HCT116 (cell line): ENCODE measurements around the gene EIF4E. TPM values are rescaled to one million over a fixed set of nuclear protein-coding genes. Genes with fewer than 3 reads are reported as not detected.

Experiments
- ATAC-seq: fragments of 200-7000 bp; cut with Tn5 transposase; 2 replicates; pipeline ENCODE4 v1.9.1; 2020; ENCODE audit warnings: mild to moderate bottlenecking, moderate library complexity
- BruUV-seq: library from RNA; stranded (reverse); fragments of 400-500 nt; replicated peaks from 2 replicates; lab custom pipeline; 2021; lab: Mats Ljungman, UMichigan
- CTCF ChIA-PET: fragments of 300-600 bp; sonication (Branson Sonifier 250); formaldehyde crosslinking; loops from one replicate; lab custom pipeline; 2021; ENCODE audit warnings: antibody characterized with exemption; lab: Charles Lee
- POLR2A ChIA-PET: fragments of 300-600, 350-600 bp; sonication (Branson Sonifier 250); formaldehyde crosslinking; loops from one replicate; lab custom pipeline; 2021; ENCODE audit warnings: antibody characterized with exemption; lab: Charles Lee
- RAD21 ChIA-PET, 2 experiments: fragments of 300-600 bp; sonication (Branson Sonifier 250); formaldehyde crosslinking; loops; one replicate each; lab custom pipeline; 2023; ENCODE audit warnings: low total read pairs in 2 of 2; ENCODE audit not compliant: uncharacterized antibody in 2 of 2, unreplicated experiment in 2 of 2, low non-redundant PET in 1 of 2; lab: Charles Lee
- DNase-seq: peaks from one replicate; pipeline ENCODE4 v3.0.0-alpha.2; 2010; ENCODE audit warnings: low read depth, low spot score
- H2AFZ ChIP-seq: fragments of 200-600 bp; shearing (Covaris generic), sonication (generic); 2 replicates; pipeline ENCODE4 v1.6.1; 2017; ENCODE audit warnings: low read depth, mixed run types, mixed read lengths, antibody characterized with exemption, low read length; ENCODE audit not compliant: poor library complexity, severe bottlenecking
- H3K27ac ChIP-seq: 2 replicates; pipeline ENCODE4 v1.5.1; 2012; ENCODE audit warnings: low read depth, low read length
- H3K27me3 ChIP-seq: fragments of 200-600 bp; sonication (generic); 2 replicates; pipeline ENCODE4 v1.6.1; 2016; ENCODE audit warnings: mixed run types, low read length, mixed read lengths; ENCODE audit not compliant: insufficient read depth
- H3K36me3 ChIP-seq, 2 experiments: fragments of 200-500 bp in 1 of 2; fragments of 200-600 bp in 1 of 2; sonication (Bioruptor generic) in 1 of 2; sonication (generic) in 1 of 2; 2 replicates each; pipeline versions ENCODE4 v1.5.1 to v1.6.1; 2014 to 2016; ENCODE audit warnings: low read length in 2 of 2, inconsistent platforms in 1 of 2, mixed read lengths in 1 of 2, mixed run types in 1 of 2; ENCODE audit not compliant: insufficient read depth in 2 of 2, control insufficient read depth in 1 of 2
- H3K4me1 ChIP-seq, 2 experiments: fragments of 200-600 bp in 1 of 2; sonication (generic) in 1 of 2; 2 replicates each; pipeline versions ENCODE4 v1.5.1 to v1.6.1; 2012 to 2017; ENCODE audit warnings: low read length in 2 of 2, inconsistent platforms in 1 of 2, mild to moderate bottlenecking in 1 of 2, mixed read lengths in 1 of 2, mixed run types in 1 of 2, moderate library complexity in 1 of 2; ENCODE audit not compliant: insufficient read depth in 2 of 2, control insufficient read depth in 1 of 2
- H3K4me2 ChIP-seq: fragments of 200-600 bp; sonication (generic); 2 replicates; pipeline ENCODE4 v1.6.1; 2017; ENCODE audit warnings: mixed run types, low read length, mixed read lengths
- H3K4me3 ChIP-seq, 2 experiments: fragments of 200-600 bp in 1 of 2; sonication (generic) in 1 of 2; replicated peaks in 1 of 2; 2 replicates each; pipeline ENCODE4 v1.5.1; 2011 to 2016; ENCODE audit warnings: low read length in 2 of 2, control low read depth in 1 of 2, low read depth in 1 of 2, mild to moderate bottlenecking in 1 of 2, mixed read lengths in 1 of 2, mixed run types in 1 of 2
- H3K79me2 ChIP-seq: fragments of 200-600 bp; sonication (generic); 2 replicates; pipeline ENCODE4 v1.6.1; 2017; ENCODE audit warnings: mild to moderate bottlenecking, mixed run types, low read length, moderate library complexity, mixed read lengths; ENCODE audit not compliant: insufficient read depth
- H3K9ac ChIP-seq: fragments of 200-600 bp; sonication (generic); 2 replicates; pipeline ENCODE4 v1.6.1; 2016; ENCODE audit warnings: low read length, mixed read lengths
- H3K9me2 ChIP-seq: fragments of 200-600 bp; sonication (generic), shearing (Covaris generic); 2 replicates; pipeline ENCODE4 v1.6.1; 2017; ENCODE audit warnings: mixed run types, mild to moderate bottlenecking, moderate library complexity; ENCODE audit not compliant: insufficient read depth
- H3K9me3 ChIP-seq, 2 experiments: fragments of 200-500 bp in 1 of 2; fragments of 200-600 bp in 1 of 2; sonication (Bioruptor generic) in 1 of 2; sonication (generic) in 1 of 2; 2 replicates each; pipeline ENCODE4 v1.6.1; 2014 to 2017; ENCODE audit warnings: low read length in 2 of 2, mixed read lengths in 2 of 2, inconsistent platforms in 1 of 2, low read depth in 1 of 2, mild to moderate bottlenecking in 1 of 2, mixed run types in 1 of 2, moderate library complexity in 1 of 2; ENCODE audit not compliant: control insufficient read depth in 1 of 2, insufficient read depth in 1 of 2
- H4K20me1 ChIP-seq: fragments of 200-600 bp; sonication (generic), shearing (Covaris generic); 2 replicates; pipeline ENCODE4 v1.6.1; 2017; ENCODE audit warnings: mixed run types, mild to moderate bottlenecking, moderate library complexity; ENCODE audit not compliant: insufficient read depth
- ATF3 ChIP-seq: IDR thresholded peaks from 2 replicates; pipeline ENCODE4 v1.6.1; 2012
- CBX3 ChIP-seq: IDR thresholded peaks from 2 replicates; pipeline ENCODE4 v1.6.1; 2012; ENCODE audit warnings: low read depth
- CTCF ChIP-seq, 3 experiments: fragments of 200-600 bp in 1 of 3; sonication (generic) in 1 of 3; IDR thresholded peaks in 2 of 3; conservative IDR thresholded peaks in 1 of 3; 2 replicates each; pipeline ENCODE4 v1.5.1; 2012 to 2017; ENCODE audit warnings: low read depth in 2 of 3, low read length in 2 of 3, antibody characterized with exemption in 1 of 3, borderline replicate concordance in 1 of 3, control low read depth in 1 of 3, mild to moderate bottlenecking in 1 of 3, mixed read lengths in 1 of 3, mixed run types in 1 of 3, moderate library complexity in 1 of 3; ENCODE audit not compliant: insufficient read depth in 1 of 3
- EZH2 ChIP-seq: fragments of 200-600 bp; sonication (generic); IDR thresholded peaks from 2 replicates; pipeline ENCODE4 v1.6.1; 2017; ENCODE audit warnings: antibody characterized with exemption, mixed run types
- EZH2phosphoT487 ChIP-seq: fragments of 200-600 bp; IDR thresholded peaks from 2 replicates; pipeline ENCODE4 v1.6.1; 2018; ENCODE audit warnings: antibody characterized with exemption, borderline replicate concordance
- POLR2AphosphoS5 ChIP-seq: IDR thresholded peaks from 2 replicates; pipeline ENCODE4 v1.6.1; 2011; ENCODE audit warnings: mild to moderate bottlenecking, low read depth, low read length, moderate library complexity
- SIN3A ChIP-seq: IDR thresholded peaks from 2 replicates; pipeline ENCODE4 v1.6.1; 2012; ENCODE audit warnings: low read depth
- SP1 ChIP-seq: IDR thresholded peaks from 2 replicates; pipeline ENCODE4 v1.6.1; 2012; ENCODE audit warnings: low read depth
- SRF ChIP-seq: IDR thresholded peaks from 2 replicates; pipeline ENCODE4 v1.6.1; 2012; ENCODE audit warnings: low read depth
- TCF7L2 ChIP-seq: IDR thresholded peaks from 2 replicates; pipeline ENCODE4 v1.7.0; 2011; ENCODE audit warnings: borderline replicate concordance, inconsistent platforms; ENCODE audit not compliant: insufficient read depth, insufficient read length; ENCODE audit errors: extremely low read depth
- ZNF274 ChIP-seq: fragments of 200-500 bp; sonication (Bioruptor generic); IDR thresholded peaks from 2 replicates; pipeline ENCODE4 v1.6.1; 2014; ENCODE audit warnings: mild to moderate bottlenecking, low read depth, low read length, inconsistent platforms
- intact Hi-C: fragments of 100-400 bp; cut with micrococcal nuclease; formaldehyde crosslinking; loops from 2 replicates; pipeline ENCODE4 v1.10.0; 2022
- total RNA-seq: library from RNA; stranded (reverse); gene quantifications from one replicate; pipeline ENCODE4 v1.2.1, GENCODE V29; 2021; ENCODE audit not compliant: unreplicated experiment
- TF ChIP-seq, protein P1 (sequence below): IDR thresholded peaks from 2 replicates; pipeline ENCODE4 v1.6.1; 2012; ENCODE audit warnings: low read depth
- TF ChIP-seq, protein P2 (sequence below): IDR thresholded peaks from 2 replicates; pipeline ENCODE4 v1.6.1; 2012

EIF4E gene
- total RNA-seq, 1 experiment from 2014 or later = 148 TPM

DNA sequence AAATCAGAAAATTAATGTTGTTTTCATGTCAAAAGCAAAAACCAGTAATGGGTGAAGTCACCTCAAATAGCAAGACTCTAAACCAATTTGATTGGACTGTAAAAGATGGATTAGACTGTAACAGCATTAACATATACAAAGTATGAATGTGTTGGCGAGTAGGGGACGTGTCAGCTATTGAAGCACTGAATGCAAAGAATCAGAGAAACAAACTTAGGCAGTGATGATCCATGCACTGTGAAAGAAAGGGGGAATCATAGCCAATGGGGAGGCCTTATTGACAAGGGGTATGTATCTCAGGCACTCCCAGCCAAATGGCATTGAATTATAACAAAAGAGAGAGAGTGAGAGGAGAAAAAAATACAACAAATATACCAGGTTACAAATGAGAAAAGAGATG is 30.5 kb upstream of the EIF4E start:
- Histone ChIP-seq H4K20me1 (no peaks in the 10 kb centered on the region), H3K27ac (no peak overlapping the region), H3K9me3 (no peaks in the 10 kb centered on the region), H2AFZ (no peak overlapping the region), H3K4me1 (peaks cover 4 to 13% of the 10 kb centered on the region in 2 experiments), H3K9me2 (no peaks in the 10 kb centered on the region), H3K79me2 (no peaks in the 10 kb centered on the region), H3K9ac (no peak overlapping the region), H3K4me2 (no peak overlapping the region), H3K27me3 (no peaks in the 10 kb centered on the region), H3K36me3 (no peaks in the 10 kb centered on the region), H3K4me3 (no peak overlapping the region)
- no peak for ATAC-seq
- ChIA-PET RAD21 (no interaction called here), CTCF (no interaction called here), POLR2A (no interaction called here)
- intact Hi-C loops = no loop called here
- no TSS peak for BruUV-seq
- no peak for TF ChIP-seq ATF3
- no peak for TF ChIP-seq SP1
- no peak for TF ChIP-seq SIN3A
- TF ChIP-seq TCF7L2 = no peak
- no peak for TF ChIP-seq EZH2phosphoT487
- no peak for TF ChIP-seq POLR2AphosphoS5
- no peak for DNase-seq

DNA sequence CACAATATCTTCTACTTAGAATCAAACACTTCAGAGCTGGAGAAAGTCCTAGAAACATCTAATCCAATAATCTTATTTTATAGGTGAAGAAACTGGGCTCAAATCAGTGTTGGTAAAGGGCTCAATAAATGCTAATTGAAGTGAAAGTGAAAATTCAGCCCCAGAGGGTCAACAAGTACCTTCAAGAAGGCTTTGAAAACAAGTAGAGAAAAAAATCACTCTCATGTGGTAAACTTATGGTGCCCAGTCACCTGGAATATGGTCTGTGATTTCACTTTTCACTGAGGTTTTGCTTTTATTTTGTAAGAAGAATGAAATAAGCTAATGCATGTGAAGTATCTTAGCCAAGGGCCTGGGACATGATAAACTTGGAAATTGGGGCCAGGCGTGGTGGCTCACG is 29.1 kb upstream of the EIF4E start:
- ChIA-PET POLR2A (no interaction called here), RAD21 (no interaction called here), CTCF (no interaction called here)
- Histone ChIP-seq H3K4me1 (no peaks in the 10 kb centered on the region), H3K4me2 (no peak overlapping the region), H3K36me3 (no peaks in the 10 kb centered on the region), H3K9ac (no peak overlapping the region), H3K9me2 (no peaks in the 10 kb centered on the region), H3K27me3 (no peaks in the 10 kb centered on the region), H2AFZ (no peak overlapping the region), H3K4me3 (no peak overlapping the region), H3K27ac (no peak overlapping the region), H4K20me1 (no peaks in the 10 kb centered on the region), H3K9me3 (no peaks in the 10 kb centered on the region), H3K79me2 (no peaks in the 10 kb centered on the region)
- DNase-seq = no peak
- no peak for ATAC-seq
- intact Hi-C loops = no loop called here
- TF ChIP-seq, protein P1, sequence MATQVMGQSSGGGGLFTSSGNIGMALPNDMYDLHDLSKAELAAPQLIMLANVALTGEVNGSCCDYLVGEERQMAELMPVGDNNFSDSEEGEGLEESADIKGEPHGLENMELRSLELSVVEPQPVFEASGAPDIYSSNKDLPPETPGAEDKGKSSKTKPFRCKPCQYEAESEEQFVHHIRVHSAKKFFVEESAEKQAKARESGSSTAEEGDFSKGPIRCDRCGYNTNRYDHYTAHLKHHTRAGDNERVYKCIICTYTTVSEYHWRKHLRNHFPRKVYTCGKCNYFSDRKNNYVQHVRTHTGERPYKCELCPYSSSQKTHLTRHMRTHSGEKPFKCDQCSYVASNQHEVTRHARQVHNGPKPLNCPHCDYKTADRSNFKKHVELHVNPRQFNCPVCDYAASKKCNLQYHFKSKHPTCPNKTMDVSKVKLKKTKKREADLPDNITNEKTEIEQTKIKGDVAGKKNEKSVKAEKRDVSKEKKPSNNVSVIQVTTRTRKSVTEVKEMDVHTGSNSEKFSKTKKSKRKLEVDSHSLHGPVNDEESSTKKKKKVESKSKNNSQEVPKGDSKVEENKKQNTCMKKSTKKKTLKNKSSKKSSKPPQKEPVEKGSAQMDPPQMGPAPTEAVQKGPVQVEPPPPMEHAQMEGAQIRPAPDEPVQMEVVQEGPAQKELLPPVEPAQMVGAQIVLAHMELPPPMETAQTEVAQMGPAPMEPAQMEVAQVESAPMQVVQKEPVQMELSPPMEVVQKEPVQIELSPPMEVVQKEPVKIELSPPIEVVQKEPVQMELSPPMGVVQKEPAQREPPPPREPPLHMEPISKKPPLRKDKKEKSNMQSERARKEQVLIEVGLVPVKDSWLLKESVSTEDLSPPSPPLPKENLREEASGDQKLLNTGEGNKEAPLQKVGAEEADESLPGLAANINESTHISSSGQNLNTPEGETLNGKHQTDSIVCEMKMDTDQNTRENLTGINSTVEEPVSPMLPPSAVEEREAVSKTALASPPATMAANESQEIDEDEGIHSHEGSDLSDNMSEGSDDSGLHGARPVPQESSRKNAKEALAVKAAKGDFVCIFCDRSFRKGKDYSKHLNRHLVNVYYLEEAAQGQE = no peak
- TF ChIP-seq EZH2 (no peak), SIN3A (no peak), ATF3 (no peak), POLR2AphosphoS5 (no peak), TCF7L2 (no peak), ZNF274 (no peak), CBX3 (no peak), CTCF (IDR thresholded peaks at IDR 0.05 in 2 of 3, conservative IDR thresholded peaks at IDR 0.05 in 1 of 3; ENCODE audit: borderline replicate concordance in 1 of 3, insufficient read depth in 1 of 3, low read depth in 2 of 3, low read length in 2 of 3) (no peak), SRF (no peak), EZH2phosphoT487 (no peak)
- TF ChIP-seq, protein P2, sequence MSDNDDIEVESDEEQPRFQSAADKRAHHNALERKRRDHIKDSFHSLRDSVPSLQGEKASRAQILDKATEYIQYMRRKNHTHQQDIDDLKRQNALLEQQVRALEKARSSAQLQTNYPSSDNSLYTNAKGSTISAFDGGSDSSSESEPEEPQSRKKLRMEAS = no peak
- no TSS peak for BruUV-seq
